Activated CD4-positive, alpha-beta T cell treated with anti-CD3 and anti-CD28 coated beads, Interleukin-2, amount 50 U/mL, for 1 hour (primary cell): ENCODE data around the gene ARFRP1.

Experiments used
- DNase-seq: peaks from one replicate; pipeline ENCODE4 v3.0.0-alpha.2; 2020

ARFRP1 gene, protein sequence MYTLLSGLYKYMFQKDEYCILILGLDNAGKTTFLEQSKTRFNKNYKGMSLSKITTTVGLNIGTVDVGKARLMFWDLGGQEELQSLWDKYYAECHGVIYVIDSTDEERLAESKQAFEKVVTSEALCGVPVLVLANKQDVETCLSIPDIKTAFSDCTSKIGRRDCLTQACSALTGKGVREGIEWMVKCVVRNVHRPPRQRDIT

DNA sequence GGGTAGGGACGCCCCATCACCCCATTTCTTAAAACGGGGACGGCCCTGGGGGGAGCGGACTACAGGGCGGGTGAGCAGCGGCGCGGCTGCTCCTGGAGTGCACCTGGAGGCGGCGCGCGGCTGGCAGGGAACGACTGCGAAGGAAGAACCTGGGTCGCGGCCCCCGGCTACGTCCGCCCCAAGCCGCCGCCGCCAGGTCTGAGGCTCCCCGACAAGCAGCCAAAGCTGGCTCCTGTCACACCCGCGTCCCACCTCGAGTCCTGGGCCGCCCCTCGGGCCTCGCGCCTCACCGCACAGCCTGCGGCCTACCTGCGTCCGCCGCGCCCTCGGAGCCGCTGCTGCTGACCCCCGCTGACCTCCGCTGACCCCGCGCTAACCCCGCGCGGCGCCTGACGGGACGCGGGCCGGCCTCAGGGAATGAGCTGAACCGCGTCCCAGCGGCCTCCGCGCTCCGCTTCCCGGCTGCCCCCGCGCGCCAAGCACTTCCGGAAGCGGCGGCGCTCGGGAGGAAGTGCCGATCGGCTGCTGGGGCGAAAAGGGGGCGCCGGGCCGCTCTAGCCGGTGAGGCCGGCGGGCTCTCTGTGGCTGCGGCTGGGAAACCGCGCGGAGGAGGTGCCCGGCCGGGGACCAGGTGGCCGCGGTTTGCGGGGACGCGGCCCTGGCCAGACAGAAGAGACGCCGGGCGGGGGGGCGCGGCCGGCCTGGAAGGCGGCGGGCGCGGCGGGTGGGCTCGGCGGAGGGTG lies at the start of gene ARFRP1, which contains the start of gene ZGPAT:
TSS of gene ARFRP1 (minus strand) at position 419 of the 743 bp plus-strand sequence. CDS start 885 bp downstream, outside the sequence.
TSS of gene ZGPAT (plus strand) at position 482 of the 743 bp plus-strand sequence. CDS start 542 bp downstream, outside the sequence.
- DNase-seq: peak; percentile 84

DNA sequence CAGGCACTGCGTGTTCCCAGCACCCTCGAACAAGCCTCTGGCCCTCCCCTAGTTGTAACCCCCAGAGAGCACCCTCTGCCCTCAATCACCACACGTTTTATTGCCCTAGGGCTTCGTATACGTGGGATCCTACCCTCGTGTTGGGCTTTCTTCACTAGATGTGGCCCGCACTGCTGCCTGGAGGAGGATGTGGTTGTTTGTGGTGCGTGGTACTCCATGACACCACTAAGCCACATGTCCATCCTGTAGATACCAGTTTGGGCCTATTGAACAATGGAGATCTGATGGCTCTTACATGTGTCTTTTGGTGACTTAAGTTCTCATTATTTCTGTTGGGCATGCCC lies 48.8 kb upstream of the ARFRP1 start:
- no peak for DNase-seq

DNA sequence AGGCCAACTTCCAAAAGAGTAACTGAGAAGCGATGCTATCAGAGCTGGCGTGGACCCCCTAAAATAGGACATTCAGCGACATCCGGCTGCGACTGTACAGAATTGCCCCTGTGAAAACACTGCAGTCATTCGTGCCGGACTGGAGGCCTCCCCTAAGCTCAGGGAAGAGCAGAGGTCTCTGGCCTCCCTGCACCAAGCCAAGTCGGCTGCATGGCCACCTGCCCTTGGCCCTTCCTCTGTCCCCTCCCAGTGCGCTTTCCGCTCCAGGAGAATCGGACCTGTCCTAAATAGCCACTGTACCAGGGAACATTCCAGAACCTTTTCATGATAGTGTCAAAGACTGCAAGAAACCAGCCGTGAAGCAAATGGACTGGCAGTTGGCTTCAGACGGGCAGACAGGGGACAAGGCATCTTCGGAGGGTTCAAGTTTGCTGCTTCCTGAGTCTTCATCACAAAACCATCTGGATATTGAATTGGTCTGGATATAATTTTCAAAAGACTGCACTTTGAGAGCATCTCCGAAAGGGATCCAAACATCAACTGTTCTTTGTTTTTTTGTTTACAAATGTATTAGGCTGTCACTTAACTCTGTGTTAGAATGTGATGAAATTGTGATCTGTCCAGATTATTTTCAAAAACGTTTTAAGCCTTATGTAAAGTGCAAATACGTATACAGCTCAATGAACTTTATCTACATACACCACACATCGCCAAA lies 48.3 kb upstream of the ARFRP1 start:
- DNase-seq: no peak

DNA sequence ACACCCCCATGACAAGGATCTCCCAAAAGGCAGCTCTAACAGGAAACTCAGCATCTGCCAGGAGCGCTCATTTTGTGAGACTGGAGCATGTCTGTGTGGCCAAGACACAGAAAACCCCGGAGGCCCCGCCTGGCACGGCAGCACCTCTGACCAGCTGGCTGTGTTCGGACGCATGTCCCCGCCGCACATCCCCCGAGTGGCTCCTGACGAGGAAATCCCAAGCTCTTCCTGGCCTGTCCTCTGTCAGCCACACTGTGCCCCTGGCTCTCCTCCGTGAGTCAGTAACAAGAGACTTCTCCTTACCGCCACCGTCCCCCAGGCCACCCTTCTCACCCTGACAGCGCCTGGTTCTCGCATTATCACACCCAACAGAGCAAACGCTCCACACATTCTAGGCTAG lies 46.2 kb upstream of the ARFRP1 start:
- no peak for DNase-seq

DNA sequence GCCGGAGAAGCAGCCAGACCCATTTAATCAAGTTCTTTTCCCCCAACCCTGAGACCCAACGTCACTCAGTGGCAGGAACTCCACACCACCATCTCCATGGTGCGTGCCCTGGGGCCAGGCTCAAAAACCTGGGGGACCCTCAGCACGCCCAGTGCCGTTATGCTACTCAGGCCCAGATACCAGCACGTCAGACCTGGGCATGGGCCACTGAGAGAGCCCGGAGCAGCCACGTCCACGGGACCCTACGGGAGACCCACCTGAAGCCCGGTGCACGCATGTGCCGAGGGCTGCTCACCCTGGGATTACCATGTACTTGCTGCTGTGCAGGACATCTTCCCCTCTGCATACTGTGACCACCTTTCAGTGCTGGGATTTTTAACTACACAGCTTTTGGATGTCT lies 45.6 kb upstream of the ARFRP1 start:
- no peak for DNase-seq

DNA sequence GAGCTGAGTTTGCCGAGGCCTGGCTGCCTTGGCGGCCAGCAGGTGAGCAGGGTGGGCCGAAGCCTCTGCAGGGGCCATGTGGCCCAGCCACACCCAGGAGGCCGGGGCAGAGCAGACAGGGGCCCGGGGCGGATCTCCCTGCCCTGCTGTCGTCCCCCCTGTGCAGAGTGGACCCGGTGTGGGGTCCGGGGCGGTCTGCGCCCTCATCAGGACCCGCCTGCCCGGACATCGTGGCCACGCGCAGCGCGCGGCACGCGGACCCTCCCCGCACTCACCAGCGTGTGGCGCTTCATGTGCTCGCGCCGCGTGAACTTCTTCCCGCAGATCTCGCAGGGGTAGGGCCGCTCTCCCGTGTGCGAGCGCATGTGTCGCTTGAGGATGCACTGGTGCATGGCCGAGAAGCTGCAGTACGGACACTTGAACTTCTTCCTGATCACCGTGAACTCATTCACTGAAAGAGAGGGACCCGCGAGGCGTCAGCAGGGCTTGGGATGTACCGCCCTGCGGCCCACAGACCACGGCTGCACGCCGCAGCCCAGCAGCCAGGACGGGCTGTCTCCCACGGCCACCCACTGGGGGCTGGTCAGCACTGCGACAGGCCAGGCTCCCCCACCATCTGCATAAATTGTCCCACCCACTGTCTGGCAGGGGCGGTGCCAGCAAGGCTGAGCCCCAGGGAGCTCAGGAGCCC lies 44.8 kb upstream of the ARFRP1 start:
- DNase-seq: no peak

DNA sequence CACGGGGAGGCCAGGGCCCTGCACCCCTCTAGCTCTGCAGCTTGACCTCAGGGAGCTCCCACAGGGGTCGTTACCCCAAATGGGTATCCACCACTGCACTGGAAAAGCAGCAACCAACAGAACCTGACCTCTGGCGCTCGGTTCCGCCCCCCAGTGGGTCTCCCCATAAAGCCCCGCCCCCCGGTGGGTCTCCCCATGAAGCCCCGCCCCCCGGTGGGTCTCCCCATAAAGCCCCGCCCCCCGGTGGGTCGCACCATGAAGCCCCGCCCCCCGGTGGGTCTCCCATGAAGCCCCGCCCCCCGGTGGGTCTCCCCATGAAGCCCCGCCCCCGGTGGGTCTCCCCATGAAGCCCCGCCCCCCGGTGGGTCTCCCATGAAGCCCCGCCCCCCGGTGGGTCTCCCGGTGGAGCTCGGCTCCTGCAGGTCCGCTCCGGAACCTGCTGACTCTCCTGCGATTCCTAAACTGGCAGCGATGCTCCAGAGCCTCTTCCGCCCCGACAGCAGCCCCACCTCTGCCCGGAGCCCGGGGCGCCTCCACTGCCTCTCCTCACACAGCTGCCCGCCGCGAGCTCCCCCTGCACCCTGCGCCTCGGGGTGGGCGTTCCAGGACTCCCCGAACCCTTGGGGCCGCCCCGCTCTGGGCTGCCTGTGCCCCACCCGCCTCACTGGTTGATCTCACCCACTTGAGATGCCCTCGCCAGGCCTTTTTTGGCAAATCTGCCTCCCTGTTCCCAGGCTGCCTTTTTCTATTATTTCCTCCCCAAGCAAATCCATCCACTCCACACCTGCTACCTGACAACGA lies 43.9 kb upstream of the ARFRP1 start:
- no peak for DNase-seq

DNA sequence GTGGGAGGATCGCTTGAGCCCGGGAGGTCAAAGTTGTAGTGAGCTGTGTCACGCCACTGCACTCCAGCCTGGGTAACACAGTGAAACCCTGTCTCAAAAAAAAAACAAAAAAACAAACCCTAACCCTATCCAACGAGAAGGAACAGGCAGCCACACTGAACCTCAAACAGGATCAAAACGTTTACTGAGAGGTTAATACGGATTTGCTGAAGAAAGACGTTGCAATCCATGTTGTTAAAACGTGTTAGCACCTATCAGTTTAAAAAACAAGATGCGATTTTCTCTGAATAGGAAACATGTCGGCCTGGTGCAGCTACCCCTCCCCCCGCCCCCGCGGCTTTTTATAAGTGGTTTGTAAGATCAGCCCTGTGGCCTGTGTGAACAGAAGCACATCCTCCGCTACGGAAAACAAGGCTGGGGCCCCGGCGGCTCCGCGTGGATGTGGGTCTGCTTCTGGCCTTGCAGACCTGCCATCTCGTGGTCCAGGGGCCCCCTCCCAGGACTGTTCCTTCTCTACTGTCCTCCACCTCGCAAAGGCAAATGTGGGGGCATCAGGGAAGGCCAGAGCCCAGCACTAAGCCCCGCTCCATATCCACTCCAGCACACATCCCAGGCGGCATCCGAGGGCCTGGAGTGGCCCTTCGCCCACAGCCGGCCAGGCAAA lies 43.2 kb upstream of the ARFRP1 start:
- DNase-seq: peak; percentile 64

DNA sequence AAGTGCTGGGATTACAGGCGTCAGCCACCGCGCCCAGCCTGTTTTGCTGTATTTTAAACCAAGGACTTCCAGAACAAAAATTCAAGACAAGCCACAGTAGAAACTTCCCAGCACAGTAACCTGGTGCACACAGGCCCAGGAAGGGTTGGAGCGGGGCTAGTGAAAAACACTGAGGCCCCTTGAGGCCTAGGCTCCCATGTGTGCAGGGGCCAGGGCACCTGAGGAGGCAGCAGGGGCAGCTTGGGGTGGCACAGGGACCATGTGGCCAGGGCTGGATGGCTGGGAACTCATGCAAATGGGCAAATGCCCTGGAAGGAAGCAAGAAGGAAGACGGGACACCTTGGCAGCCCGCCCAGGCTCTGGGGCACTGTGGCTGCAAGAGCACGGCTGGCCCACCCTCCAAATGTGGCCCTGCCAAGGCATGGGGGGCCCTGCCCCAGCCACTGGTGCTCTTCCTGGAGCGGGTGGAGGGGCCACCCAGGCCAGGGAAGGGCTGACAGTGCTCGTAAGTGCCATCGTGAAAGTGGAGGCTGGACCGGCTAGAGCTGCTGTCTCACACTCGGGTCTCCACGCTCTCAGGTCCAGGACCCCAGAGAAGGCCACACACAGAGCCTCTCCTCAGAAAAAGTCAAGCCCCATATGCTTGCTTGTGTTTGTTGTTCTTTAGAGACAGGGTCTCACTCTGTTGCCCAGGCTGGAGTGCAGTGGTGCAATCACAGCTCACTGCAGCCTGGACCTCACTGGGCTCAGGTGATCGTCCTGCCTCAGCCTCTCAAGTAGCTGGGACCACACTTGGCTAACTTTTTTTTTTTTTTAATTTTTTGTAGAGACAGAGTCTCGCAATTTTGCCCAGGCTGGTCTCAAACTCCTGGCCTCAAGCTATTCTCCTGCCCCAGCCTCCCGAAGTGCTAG lies 42.1 kb upstream of the ARFRP1 start:
- DNase-seq: no peak

DNA sequence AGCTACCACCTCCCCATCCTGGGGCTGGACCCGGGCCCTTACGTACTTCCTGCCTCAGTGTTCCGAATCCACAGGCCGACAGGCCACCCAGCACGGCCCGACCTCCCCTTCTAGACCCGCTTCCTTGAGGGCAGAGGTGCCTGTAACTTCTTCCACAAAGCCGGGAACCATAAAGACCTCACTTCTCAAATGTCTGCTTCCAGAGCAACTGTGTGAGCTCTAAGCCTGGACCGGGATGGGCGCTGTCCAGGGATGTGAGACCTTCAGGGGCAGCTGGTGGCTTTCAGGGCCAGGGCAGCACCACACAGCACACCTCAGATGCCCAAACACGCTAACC lies 41.1 kb upstream of the ARFRP1 start:
- DNase-seq: no peak

DNA sequence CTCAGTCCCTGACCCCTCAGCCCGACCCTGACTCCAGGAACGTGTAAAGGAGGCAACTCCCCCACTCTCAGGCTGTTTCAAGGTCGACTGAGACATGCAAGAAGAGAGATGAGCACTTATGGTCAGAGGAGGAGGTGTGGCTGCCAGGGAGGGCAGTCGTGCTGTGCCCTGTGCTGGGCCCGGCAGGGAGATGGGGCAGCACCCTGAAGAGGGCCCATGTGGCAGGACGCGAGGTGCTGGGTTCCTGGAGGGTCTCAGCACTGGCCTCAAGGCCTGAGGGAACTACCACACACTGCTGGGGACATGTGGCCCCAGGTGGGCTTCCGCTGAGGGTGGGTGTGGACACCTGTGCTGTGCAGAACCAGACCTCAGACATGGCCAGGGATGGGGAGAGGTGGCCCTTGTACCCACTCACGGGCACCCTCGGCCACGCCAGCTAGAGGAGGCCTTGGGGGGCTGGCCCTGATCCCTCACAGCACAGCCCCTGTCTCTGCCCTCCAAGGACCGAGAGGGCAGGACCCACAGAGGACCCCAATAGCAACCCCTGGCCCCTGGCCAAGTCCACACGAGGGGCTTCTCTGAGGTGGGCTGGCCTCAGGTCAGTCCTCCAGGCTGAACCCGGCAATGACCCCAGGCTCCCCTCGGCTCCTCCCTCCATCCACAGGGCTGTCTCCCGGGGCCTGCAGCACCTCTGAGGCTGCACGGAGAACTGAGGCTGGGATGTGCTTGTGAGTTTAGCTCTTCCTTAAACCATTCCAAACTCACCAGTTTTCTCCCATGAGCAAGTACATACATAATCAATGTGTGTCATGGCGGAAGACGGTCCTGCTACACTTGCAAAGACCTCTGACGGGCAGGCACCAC lies 40.5 kb upstream of the ARFRP1 start:
- no peak for DNase-seq

DNA sequence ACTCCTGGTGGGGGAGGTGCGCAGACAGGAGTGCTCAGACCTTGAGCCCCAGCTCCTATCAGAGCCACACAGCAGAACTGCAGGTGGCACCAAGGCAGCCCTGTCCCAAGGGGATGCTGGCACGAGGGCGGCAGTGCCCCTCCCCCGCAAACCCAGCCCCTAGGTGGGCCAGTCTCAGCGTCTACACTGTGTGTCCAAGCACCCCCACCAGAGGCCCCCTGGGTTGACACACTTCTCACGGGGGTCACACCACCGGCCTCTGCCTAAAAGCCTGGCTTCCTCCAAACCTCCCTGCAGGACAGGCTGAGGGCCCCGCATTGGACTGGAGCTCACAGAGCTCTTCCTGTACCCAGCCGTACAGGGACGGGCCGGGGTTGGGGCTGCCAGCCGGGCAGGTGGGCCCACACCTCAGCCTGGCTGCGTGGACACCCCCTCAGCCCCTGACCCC lies 39.9 kb upstream of the ARFRP1 start:
- no peak for DNase-seq

DNA sequence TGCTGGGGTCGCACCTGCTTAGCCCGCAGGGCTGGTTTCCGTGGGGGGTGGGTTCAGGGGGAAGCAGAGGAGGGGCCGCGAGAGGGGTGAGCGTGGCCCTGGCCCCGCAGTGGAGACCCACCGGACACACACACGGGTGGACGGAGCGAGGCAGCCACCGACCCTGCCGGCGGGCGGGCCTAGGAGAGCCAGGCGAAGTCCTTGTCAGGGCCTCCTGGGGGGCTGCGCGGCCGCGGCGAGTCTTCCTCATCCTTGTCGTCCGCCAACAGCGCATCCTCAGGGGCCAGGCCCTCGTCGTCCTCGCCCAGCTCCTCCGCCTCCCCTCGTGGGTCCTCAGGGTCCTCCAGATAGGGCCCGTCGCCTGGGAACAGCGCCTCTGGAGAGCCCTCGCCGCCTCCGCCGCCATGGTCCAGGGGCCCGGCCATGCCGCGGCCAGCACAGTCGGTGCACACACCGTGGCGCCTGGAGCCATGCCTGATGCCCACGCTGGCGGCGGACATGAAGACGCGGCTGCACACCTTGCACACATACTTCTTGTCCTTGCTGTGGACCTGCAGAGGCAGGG lies 39.1 kb upstream of the ARFRP1 start:
- no peak for DNase-seq

DNA sequence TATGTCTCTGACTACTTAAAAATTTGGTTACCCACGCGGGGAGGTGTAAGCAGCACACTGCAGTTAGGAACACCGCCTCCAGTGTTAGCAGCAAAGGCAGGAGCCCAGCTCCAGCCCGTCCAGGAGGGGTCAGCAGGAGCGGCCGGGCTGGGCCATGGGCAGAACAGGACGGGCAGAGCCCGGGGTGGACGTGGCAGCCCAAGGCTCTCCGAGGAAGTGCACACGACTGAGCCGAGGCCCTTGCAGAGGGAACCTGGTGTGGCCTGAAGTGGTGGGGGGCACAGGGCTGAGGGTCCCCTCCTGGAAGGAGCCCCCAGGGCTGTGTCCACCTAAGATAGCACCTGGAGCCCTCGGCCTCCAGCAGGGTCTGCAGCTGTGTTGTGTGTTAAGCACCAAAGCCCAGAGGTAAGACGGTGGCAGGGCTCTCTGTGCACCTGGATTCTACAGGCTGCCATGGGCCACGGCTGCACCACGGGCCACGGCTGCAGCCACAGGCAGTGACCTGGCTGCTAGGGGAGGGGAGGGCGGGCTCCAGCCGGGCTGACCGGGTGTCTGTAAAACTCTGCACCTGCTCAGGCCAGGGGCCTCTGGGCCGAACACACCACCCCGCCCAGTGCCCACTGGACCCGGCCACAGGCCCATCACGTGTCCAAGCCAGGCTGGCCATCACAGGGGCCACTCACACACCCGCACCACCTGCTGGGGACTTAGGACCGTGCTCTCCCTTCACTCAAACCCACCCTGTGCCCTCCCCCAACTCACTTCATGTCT lies 38.4 kb upstream of the ARFRP1 start:
- no peak for DNase-seq

DNA sequence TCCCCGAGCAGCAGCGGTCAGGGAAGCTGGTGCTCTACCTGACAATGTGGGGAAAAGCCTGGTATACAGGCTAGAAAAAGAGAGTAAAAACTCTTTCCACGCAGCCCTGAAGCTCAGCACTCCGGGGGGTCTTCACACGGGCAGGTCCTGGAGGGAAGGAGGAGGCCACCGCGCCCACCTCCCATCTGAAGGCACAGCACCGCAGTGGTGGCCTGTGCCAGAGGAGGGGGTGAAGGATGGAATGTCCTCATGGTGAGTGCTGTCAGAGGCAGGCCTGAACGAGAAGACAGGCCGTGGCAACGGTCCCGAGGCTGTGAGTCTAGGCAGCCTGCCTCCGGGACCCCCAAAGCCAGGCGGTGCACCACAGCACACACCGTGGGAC lies 37.6 kb upstream of the ARFRP1 start:
- DNase-seq: no peak

DNA sequence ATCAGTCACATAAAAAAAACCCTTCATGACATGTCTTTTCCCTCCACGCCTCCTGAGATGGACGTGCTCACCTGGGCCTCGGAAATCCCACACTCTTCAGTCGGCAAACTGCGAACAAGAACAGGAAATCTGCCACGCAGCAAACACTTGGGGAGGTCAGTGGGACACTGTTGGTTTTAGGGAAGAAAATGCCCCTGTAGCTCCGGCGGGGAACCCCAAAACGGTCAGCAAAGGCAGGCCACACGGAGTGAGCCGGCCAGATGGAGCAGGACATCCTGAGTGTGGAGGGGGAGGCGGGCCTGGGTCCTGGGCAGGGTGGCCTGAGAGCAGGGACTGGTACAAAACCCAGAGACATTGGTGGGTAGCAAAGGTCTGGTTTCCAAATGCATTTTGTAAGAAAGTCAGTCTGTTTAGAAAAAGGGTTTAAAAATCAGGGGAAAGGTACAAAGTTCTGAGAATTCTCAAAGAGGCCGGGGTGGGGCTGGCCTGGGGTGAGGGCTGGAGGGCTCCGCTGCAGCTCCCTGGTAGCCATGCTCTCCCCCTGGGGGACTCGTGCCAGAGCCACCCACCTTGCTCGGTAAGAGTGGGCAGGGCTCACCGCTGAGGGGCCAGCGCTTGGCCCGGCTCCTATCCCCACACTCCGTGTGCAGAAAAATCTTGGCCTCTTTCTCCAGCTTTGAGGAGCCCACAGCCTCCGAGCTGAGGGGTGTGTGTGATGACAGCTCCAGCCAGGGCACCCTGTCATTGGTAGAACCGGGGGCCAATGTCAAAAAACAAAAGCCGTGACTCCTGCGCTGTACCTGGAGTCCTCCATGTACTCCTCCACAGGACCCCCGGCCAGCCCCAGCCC lies 37.0 kb upstream of the ARFRP1 start:
- DNase-seq: no peak

DNA sequence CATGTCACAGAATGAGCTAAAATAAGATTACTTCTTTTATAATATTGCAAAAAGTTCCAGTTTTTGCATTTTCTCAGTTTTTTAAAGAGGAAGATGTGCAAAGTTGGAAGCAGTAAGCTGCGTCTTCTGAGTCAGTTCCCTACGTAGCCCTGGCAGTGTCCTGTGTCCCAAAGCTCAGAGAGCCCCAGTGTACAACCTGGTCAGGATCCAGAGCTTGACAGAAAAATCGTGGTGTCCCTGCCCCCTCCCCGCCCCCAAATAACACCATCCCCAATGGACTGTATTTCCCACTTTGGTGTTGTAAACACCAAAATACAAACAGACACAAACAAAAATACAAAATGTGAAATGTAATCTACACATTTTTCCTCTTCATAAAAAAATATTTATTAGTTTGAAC lies 36.4 kb upstream of the ARFRP1 start:
- no peak for DNase-seq
